ENCODE results near the gene DPP10.

Gene DPP10

DNA sequence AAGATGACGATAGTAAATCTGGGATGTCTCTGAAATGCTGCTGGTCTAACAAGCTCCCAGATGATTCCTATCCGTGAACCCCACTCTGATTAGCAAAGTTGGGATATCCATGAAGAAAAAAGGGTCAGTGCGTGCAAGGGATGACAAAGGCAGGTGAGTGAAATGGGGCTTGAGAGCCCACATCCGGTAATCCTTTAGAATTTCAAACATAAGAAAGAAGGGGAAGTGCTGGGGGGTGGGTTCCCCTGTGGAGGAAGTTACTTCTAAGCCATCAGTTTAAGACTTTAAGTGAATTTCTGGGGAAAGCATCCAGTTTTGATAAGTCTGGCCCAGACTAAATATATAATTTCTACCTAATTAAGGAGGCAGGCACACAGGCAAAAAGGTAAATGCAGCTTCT lies 209.5 kb downstream of the DPP10 start:
- Histone ChIP-seq H2AFZ (ENCODE audit: low read length) (no peak overlapping the region), H3K9ac (ENCODE audit: low read depth, low read length, poor library complexity, severe bottlenecking) (no peak overlapping the region), H3K4me2 (ENCODE audit: low read depth, low read length, poor library complexity, severe bottlenecking) (no peak overlapping the region), H3K9me3 (ENCODE audit: insufficient read depth, low read depth, low read length) (no peaks in the 10 kb centered on the region), H3K36me3 (ENCODE audit: insufficient read depth, low read length) (no peaks in the 10 kb centered on the region), H4K20me1 (ENCODE audit: insufficient read depth, low read length, poor library complexity, severe bottlenecking) (no peaks in the 10 kb centered on the region), H3F3A (ENCODE audit: low read depth) (no peaks in the 10 kb centered on the region), H3K27me3 (ENCODE audit: insufficient read depth, low read length, poor library complexity, severe bottlenecking) (no peaks in the 10 kb centered on the region), H3K4me1 (ENCODE audit: insufficient read depth, low read length, poor library complexity, severe bottlenecking) (no peaks in the 10 kb centered on the region), H3K79me2 (ENCODE audit: insufficient read depth, low read length) (no peaks in the 10 kb centered on the region), H3K9me2 (replicated peaks; ENCODE audit: low read depth, low read length) (no peaks in the 10 kb centered on the region), H3K4me3 (ENCODE audit: low read length, poor library complexity, severe bottlenecking) (no peak overlapping the region)
- TF ChIP-seq EZH2phosphoT487 (IDR thresholded peaks at IDR 0.05; ENCODE audit: borderline replicate concordance) = no peak
- TF ChIP-seq, protein P1, sequence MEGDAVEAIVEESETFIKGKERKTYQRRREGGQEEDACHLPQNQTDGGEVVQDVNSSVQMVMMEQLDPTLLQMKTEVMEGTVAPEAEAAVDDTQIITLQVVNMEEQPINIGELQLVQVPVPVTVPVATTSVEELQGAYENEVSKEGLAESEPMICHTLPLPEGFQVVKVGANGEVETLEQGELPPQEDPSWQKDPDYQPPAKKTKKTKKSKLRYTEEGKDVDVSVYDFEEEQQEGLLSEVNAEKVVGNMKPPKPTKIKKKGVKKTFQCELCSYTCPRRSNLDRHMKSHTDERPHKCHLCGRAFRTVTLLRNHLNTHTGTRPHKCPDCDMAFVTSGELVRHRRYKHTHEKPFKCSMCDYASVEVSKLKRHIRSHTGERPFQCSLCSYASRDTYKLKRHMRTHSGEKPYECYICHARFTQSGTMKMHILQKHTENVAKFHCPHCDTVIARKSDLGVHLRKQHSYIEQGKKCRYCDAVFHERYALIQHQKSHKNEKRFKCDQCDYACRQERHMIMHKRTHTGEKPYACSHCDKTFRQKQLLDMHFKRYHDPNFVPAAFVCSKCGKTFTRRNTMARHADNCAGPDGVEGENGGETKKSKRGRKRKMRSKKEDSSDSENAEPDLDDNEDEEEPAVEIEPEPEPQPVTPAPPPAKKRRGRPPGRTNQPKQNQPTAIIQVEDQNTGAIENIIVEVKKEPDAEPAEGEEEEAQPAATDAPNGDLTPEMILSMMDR (conservative IDR thresholded peaks at IDR 0.05; ENCODE audit: low read length) = no peak

GRCh38 chr2:114659880-114660279 lies 217.4 kb downstream of the DPP10 start:
- no peaks in the 10 kb centered on the region for H3K36me3 ChIP-seq (ENCODE audit: insufficient read depth, low read length)
- H3K4me2 ChIP-seq (ENCODE audit: low read depth, low read length, poor library complexity, severe bottlenecking) = peak overlapping the region; percentile 24
- no peaks in the 10 kb centered on the region for H3K9me3 ChIP-seq (ENCODE audit: insufficient read depth, low read depth, low read length)
- no peaks in the 10 kb centered on the region for H3K27me3 ChIP-seq (ENCODE audit: insufficient read depth, low read length, poor library complexity, severe bottlenecking)
- no peak overlapping the region for H3K4me3 ChIP-seq (ENCODE audit: low read length, poor library complexity, severe bottlenecking)
- H3F3A ChIP-seq (ENCODE audit: low read depth) = no peaks in the 10 kb centered on the region; the same call in 1 of the 2 replicates
- no peak overlapping the region for H2AFZ ChIP-seq (ENCODE audit: low read length)
- H3K9me2 ChIP-seq (replicated peaks; ENCODE audit: low read depth, low read length) = no peaks in the 10 kb centered on the region
- no peak for TF ChIP-seq EZH2phosphoT487 (IDR thresholded peaks at IDR 0.05; ENCODE audit: borderline replicate concordance)
- TF ChIP-seq, protein P1 (conservative IDR thresholded peaks at IDR 0.05; ENCODE audit: low read length) = no peak
- no peaks in the 10 kb centered on the region for H4K20me1 ChIP-seq (ENCODE audit: insufficient read depth, low read length, poor library complexity, severe bottlenecking)
- H3K9ac ChIP-seq (ENCODE audit: low read depth, low read length, poor library complexity, severe bottlenecking) = no peak overlapping the region
- no peaks in the 10 kb centered on the region for H3K79me2 ChIP-seq (ENCODE audit: insufficient read depth, low read length)
- peaks cover 19% of the 10 kb centered on the region for H3K4me1 ChIP-seq (ENCODE audit: insufficient read depth, low read length, poor library complexity, severe bottlenecking)

GRCh38 chr2:114661971-114662939 lies 219.8 kb downstream of the DPP10 start:
- Histone ChIP-seq H3F3A (ENCODE audit: low read depth) (no peaks in the 10 kb centered on the region; the same call in 1 of the 2 replicates), H2AFZ (ENCODE audit: low read length) (no peak overlapping the region), H3K4me3 (ENCODE audit: low read length, poor library complexity, severe bottlenecking) (no peak overlapping the region)

More at GRCh38 chr2:114661971-114662939, 219.8 kb downstream of the DPP10 start:
- Histone ChIP-seq H3K9me2 (replicated peaks; ENCODE audit: low read depth, low read length) (no peaks in the 10 kb centered on the region), H3K36me3 (ENCODE audit: insufficient read depth, low read length) (no peaks in the 10 kb centered on the region), H4K20me1 (ENCODE audit: insufficient read depth, low read length, poor library complexity, severe bottlenecking) (no peaks in the 10 kb centered on the region), H3K4me1 (ENCODE audit: insufficient read depth, low read length, poor library complexity, severe bottlenecking) (peaks cover 19% of the 10 kb centered on the region), H3K9ac (ENCODE audit: low read depth, low read length, poor library complexity, severe bottlenecking) (no peak overlapping the region), H3K79me2 (ENCODE audit: insufficient read depth, low read length) (no peaks in the 10 kb centered on the region), H3K4me2 (ENCODE audit: low read depth, low read length, poor library complexity, severe bottlenecking) (no peak overlapping the region), H3K9me3 (ENCODE audit: insufficient read depth, low read depth, low read length) (no peaks in the 10 kb centered on the region), H3K27me3 (ENCODE audit: insufficient read depth, low read length, poor library complexity, severe bottlenecking) (no peaks in the 10 kb centered on the region)
- TF ChIP-seq, protein P1 (conservative IDR thresholded peaks at IDR 0.05; ENCODE audit: low read length) = no peak
- TF ChIP-seq EZH2phosphoT487 (IDR thresholded peaks at IDR 0.05; ENCODE audit: borderline replicate concordance) = no peak
